ENCODE measurements around the gene SEC14L1.

The SEC14L1 gene

GRCh38 chr17:77163511-77164280 lies 22.9 kb downstream of the SEC14L1 start:
- no peak for DNase-seq

DNA sequence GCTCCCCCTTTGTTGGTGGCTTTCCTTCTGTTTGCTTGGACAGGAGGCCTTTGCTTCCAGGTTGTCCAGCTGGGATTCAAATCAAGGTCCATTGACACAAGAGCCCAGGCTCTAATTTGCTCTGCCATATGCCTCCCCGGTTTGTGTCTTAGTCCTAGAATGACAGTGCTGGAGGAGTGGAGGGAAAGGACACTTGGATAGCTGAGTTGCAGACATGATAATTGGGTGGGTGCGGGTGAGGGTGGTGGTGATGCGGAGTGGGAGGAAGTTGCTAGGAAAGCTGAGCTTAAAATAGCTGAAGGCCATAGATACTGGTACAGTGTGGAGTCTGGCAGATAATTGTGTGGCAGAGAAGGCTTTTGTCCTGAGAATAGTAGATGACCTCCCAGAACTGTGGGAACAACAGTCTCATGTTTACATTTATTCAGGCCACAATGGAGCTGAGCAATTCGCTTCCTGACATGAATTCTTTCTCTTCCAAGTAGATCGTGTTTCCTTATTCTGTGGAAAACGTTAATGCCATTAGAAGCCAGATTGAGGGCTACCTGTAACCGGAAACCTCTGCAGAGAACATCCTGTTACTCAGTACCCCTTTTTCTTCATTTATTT lies 23.8 kb downstream of the SEC14L1 start:
- no peak for DNase-seq

DNA sequence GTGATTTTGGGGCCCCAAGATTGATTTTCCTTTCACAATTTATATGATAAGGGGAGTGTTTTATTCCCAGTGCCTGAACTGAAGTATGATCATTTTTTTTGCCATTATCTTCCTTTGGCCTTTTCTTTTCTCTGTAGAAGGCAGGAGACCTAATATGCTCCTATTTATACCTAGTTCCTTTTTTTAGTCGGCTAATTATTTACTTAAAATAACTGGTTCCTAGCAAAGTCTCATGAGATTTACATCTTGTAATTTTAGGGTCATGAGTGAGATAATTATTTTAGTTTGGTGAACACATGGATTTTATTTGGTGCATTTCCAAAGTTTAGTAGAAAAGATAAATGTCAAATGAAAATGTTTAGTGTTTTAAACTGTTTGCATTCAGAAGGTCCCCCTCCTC lies 24.8 kb downstream of the SEC14L1 start:
- DNase-seq, result no peak

GRCh38 chr17:77167472-77168306 lies 26.9 kb downstream of the SEC14L1 start:
- no peak for DNase-seq

- no peak for DNase-seq
Observed at GRCh38 chr17:77173104-77173503, 32.3 kb downstream of the SEC14L1 start.

GRCh38 chr17:77174928-77175661 lies 34.3 kb downstream of the SEC14L1 start:
- DNase-seq, result no peak

GRCh38 chr17:77177002-77177741 lies 36.4 kb downstream of the SEC14L1 start:
- no peak for DNase-seq

DNA sequence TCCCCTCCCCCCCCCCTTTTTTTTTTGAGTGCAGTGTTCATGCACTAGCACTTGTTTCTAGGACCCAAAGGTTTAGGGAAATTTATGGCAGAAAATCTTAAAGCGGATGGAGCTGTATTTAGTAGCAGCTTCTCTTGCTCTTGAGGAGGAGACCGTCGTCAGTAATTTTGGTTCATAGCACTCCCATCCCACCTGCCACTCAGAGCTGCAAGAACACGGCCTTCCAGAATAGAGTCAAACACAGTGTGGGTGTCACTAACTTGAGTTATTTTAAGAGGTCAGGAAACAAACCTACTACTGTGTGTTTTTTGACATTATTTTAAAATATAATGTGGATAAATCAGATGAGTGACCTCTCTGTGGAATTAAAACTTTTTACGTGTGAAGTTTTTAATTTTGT lies 37.3 kb downstream of the SEC14L1 start:
- no peak for DNase-seq

GRCh38 chr17:77178563-77178962 lies 37.8 kb downstream of the SEC14L1 start:
- DNase-seq, result no peak

DNA sequence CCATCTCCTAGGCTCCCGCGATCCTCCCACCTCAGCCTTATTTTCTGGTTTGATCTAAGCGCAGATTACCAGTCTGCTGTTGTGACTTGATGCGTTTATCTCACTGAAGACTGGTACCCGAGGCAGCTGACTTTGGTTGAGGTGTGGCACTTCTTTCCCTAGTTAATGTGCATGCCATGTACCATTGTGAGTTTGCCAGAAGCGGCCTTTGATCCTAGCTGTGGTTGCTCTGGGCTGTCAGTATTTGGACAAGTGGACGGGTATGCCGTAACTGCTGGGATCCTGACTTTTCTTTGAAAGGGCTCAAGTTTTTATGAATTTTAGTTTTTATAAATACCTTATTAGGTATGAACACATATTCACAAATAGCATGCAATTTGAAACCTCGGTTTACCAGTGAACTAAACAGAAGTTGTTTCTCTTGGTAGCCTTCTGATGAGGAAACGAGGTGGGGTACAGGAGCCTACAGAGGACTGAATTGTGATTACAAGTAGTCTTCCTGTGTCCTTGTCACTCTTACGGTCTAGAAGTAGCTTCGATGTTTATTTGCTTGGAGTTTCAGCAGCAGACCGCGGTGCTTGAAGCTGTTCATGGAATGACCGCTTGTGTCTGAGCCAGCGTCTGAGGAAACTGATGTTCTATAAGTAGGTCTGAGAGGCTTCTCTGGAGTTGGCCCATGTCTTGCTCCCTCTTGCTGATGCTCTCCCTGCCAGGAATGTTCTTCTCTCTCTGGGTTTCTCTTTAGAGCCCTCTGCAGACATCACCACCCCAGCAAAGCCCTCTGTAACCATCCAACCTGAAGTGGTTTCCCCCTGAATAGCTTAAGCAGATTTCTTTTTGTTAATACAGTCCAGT lies 40.0 kb downstream of the SEC14L1 start:
- DNase-seq, result no peak

DNA sequence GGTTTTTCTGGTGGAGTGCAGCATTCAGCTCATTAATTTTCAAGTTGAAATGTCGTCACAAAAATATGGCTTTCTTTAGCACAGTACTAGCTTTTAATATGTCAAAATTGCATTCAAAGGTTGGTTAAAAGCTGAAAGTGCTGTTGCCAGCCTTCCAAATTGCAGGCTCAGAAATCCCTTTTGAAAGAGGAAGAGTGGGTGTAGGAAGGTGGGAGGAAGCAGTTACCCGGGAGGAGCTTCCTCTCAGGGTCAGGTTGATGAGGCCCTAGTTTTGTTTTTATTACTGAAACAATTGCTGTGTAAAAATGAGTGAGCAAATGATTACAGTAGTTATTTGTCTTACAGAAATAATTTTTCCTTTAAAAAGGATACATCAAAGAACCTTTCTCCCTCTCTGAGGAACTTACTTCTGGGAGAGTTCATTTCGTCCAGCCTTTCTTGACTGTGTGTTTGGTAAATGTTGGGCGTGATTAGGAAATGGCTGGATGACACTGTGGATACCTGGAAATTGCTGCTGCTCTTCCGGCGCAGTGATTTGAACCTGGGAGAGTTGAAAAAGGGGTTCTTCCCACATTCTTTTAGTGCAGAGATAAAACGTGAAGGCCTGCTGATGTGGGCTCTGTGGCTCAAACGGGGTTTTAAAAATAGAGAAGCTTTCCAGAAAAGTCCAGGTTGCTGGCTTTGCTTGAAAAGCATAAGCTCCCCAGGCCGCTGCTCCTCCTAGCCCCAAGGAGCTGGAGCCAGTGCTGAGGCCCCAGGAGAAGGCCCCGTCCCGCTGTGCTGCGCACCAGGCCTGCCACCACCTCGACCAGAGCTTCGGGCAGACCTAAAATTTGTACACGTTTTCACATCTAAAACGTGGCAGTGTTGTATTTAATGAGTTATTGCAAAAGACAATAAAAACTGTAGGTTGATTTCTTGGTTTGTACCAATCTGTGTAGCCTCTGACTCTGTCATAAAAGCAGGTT lies 41.7 kb downstream of the SEC14L1 start:
- DNase-seq, result no peak

DNA sequence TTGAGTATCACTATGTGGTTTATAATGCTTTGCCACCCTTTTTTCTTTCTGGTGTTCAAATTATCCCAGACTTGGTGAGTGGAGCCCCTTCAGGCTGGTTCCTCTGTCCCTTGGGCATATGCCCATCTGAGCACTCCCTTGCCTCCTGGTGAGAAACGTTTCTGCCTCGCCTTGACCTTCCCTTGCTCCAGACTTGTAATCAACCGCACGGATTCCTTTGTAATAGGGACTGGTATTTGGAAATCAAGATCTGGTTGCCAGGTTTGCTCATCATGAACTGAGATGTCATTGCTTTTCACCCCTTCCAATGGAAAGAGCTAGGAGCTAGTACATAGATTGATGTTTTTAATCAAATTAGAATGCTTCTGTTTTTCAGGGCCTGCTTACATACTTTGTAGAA lies 43.7 kb downstream of the SEC14L1 start:
- no peak for DNase-seq

GRCh38 chr17:77185137-77185536 lies 44.4 kb downstream of the SEC14L1 start:
- no peak for DNase-seq

GRCh38 chr17:77186141-77186604 lies 45.4 kb downstream of the SEC14L1 start:
- DNase-seq, result no peak

DNA sequence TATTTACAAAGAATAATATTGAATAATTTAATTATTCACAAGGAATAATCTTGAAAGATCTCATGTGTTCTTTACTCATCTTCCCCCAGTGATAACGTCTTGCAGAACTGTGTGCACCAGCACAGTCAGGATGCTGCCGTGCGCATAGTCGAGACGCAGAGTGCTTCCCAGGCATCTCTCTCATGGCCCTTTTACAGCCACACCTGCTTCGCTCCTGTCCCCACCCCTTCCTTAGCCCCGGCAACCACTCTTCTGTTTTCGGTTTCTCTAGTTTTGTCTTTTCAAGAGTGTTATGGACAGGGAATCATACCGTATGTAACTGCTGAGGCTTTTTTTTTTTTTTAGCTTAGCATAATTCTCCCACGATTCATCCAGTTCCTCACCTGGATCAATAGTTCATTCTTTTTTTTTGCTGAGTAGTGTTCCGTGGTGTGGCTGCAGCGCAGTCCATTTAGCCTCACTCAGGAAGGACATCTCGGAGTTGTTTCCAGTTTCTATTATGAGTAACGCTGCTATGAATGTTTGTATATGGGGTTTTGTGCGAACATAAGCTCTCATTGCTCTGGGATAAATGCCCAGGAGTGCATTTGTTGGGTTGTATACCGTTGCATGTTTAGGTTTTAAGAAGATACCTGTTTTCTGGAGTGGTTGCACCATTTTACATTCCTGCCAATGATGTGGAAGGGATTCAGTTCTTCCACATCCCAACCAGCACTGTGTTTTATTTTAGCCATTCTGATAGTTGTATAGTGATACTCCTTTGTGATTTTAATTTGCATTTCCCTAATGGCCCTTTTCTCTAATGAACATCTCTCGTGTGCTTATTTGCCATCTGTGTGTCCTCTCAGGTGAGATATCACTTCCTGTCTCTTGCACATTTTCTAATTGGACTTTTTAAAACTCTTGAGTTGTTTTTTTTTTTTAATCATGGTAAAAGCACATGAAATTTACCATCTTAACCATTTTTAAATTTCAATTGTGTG lies 47.6 kb downstream of the SEC14L1 start:
- DNase-seq, result no peak

DNA sequence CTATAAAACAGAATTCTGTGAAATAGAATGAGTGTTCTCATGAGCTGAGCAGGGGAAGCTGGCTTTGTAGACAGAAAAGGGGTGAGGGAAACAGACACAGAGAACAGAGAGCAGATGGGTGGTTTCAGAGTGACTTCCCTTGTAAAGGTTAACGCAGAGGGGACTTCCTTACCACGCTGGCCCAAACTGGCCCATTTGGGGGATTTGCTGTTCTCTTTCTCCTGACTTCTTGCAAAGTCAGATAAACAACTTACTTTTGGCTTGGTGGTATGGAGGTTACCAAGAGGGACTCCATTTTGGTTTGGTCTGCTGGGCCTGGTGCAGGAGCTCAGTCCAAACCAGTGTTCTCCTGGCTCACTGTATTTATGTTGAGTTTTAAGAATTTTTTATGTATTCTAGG lies 48.4 kb downstream of the SEC14L1 start:
- no peak for DNase-seq

GRCh38 chr17:77190576-77190975 lies 49.8 kb downstream of the SEC14L1 start:
- no peak for DNase-seq

- DNase-seq, result no peak
Observed at GRCh38 chr17:77191244-77191643, 50.5 kb downstream of the SEC14L1 start.

DNA sequence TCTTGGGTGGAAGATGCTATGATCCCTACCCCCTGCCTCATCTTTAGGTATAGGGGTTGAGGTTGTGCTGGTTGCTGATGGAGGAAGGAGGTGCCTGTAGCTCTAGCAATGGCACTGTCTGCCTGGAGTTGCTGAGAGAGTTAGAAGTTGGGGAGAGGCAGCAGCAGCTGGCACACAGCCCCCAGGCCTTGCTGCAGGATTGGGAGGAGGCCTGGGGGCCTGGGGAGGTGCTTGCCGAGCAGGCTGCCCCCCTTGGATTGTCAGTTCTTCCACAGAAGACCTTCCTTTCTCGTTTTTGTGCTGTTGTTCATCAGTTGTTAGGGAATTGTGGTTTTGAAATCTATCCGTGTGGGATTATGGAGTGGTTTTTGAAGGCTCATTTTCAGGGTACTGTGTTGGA lies 52.9 kb downstream of the SEC14L1 start:
- no peak for DNase-seq

All from activated naive CD4-positive, alpha-beta T cell (primary cell).